HepG2 (cell line): ENCODE results near the gene EFNA3. TPM values are rescaled to one million over a fixed set of nuclear protein-coding genes. Genes with fewer than 3 reads are reported as not detected.

Source experiments
- ELF1 ChIP-seq: sonication (generic); formaldehyde crosslinking; IDR thresholded peaks from 2 replicates; pipeline ENCODE4 v1.4.0; 2020; ENCODE audit warnings: missing genetic modification reagents
- ESRRA ChIP-seq: sonication (generic); formaldehyde crosslinking; IDR thresholded peaks from 2 replicates; pipeline ENCODE4 v1.5.1; 2020; ENCODE audit warnings: mild to moderate bottlenecking, low read depth, missing genetic modification reagents
- FOXK1 ChIP-seq: sonication (generic); formaldehyde crosslinking; IDR thresholded peaks from 2 replicates; pipeline ENCODE4 v1.4.0; 2020; ENCODE audit warnings: low read depth, missing genetic modification reagents, borderline replicate concordance
- FOXK2 ChIP-seq: fragments of 450-650 bp; IDR thresholded peaks from 2 replicates; pipeline ENCODE4 v1.6.1; 2016
- GZF1 ChIP-seq: sonication (generic); formaldehyde crosslinking; IDR thresholded peaks from 2 replicates; pipeline ENCODE4 v1.5.1; 2020; ENCODE audit warnings: mild to moderate bottlenecking, missing genetic modification reagents
- MTA1 ChIP-seq: sonication (generic); formaldehyde crosslinking; IDR thresholded peaks from 2 replicates; pipeline ENCODE4 v1.4.0; 2020; ENCODE audit warnings: missing genetic modification reagents, mild to moderate bottlenecking, borderline replicate concordance
- PLRG1 ChIP-seq: fragments of 450-650 bp; conservative IDR thresholded peaks from 2 replicates; pipeline ENCODE4 v1.6.1; 2016
- PRDM10 ChIP-seq: sonication (generic); formaldehyde crosslinking; IDR thresholded peaks from 2 replicates; pipeline ENCODE4 v1.4.0; 2020; ENCODE audit warnings: low read depth, missing genetic modification reagents
- SIN3A ChIP-seq: IDR thresholded peaks from 2 replicates; pipeline ENCODE4 v1.6.1; 2011; ENCODE audit warnings: low read depth, mild to moderate bottlenecking, control low read depth, low read length, borderline replicate concordance
- ZFP82 ChIP-seq: sonication (generic); formaldehyde crosslinking; IDR thresholded peaks from 2 replicates; pipeline ENCODE4 v1.5.1; 2020; ENCODE audit warnings: mild to moderate bottlenecking, missing genetic modification reagents, borderline replicate concordance
- ZNF577 ChIP-seq: sonication (generic); formaldehyde crosslinking; IDR thresholded peaks from 2 replicates; pipeline ENCODE4 v1.4.0; 2020; ENCODE audit warnings: mild to moderate bottlenecking, low read depth, missing genetic modification reagents, borderline replicate concordance
- ZNF678 ChIP-seq: sonication (generic); formaldehyde crosslinking; IDR thresholded peaks from 2 replicates; pipeline ENCODE4 v1.4.0; 2020; ENCODE audit warnings: mild to moderate bottlenecking, missing genetic modification reagents
- ZSCAN30 ChIP-seq: sonication (generic); formaldehyde crosslinking; IDR thresholded peaks from 2 replicates; pipeline ENCODE4 v1.5.0; 2020; ENCODE audit warnings: mild to moderate bottlenecking, missing genetic modification reagents
- polyA plus RNA-seq, 8 experiments: library from polyadenylated mRNA; depleted of rRNA in 3 of 8; stranded (reverse) in 7 of 8; unstranded in 1 of 8; fragments of >200 nt; fragmentation: Illumina TruSeq in 4 of 8; extraction: Trizol in 4 of 8; gene quantifications; 2 replicates each; pipeline versions ENCODE4 v1.2.1 to v1.2.3, GENCODE V29; 2011 to 2016; ENCODE audit warnings: low read depth in 4 of 8, missing spikeins in 1 of 8, mixed read lengths in 1 of 8; ENCODE audit not compliant: insufficient read depth in 1 of 8
- total RNA-seq, 5 experiments: library from RNA; depleted of rRNA; stranded (reverse); fragments of >200 nt; fragmentation: Illumina TruSeq; extraction: Trizol; gene quantifications; 2 replicates each; pipeline ENCODE4 v1.2.3, GENCODE V29; 2016; ENCODE audit warnings: low read depth in 1 of 5
- TF ChIP-seq, protein P1 (sequence below): fragments of 450-650 bp; IDR thresholded peaks from 2 replicates; pipeline ENCODE4 v1.6.1; 2017
- TF ChIP-seq, protein P2 (sequence below): sonication (generic); formaldehyde crosslinking; IDR thresholded peaks from 2 replicates; pipeline ENCODE4 v1.4.0; 2020; ENCODE audit warnings: missing genetic modification reagents
- TF ChIP-seq, protein P3 (sequence below): sonication (generic); formaldehyde crosslinking; IDR thresholded peaks from 2 replicates; pipeline ENCODE4 v1.4.0; 2020; ENCODE audit warnings: missing genetic modification reagents, borderline replicate concordance

Gene EFNA3
- total and polyA plus RNA-seq, 2 of the 13 experiments (the other 11 are each of a cell fraction or from before 2014, with no cell fraction given): 1.0 to 5.7 TPM

- TF ChIP-seq, protein P1, sequence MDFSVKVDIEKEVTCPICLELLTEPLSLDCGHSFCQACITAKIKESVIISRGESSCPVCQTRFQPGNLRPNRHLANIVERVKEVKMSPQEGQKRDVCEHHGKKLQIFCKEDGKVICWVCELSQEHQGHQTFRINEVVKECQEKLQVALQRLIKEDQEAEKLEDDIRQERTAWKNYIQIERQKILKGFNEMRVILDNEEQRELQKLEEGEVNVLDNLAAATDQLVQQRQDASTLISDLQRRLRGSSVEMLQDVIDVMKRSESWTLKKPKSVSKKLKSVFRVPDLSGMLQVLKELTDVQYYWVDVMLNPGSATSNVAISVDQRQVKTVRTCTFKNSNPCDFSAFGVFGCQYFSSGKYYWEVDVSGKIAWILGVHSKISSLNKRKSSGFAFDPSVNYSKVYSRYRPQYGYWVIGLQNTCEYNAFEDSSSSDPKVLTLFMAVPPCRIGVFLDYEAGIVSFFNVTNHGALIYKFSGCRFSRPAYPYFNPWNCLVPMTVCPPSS: no peak
- TF ChIP-seq ESRRA (CRISPR knock-in tag) (peak; percentile 12; the same call in 1 of the 2 replicates), ZSCAN30 (CRISPR knock-in tag) (0 out of 2 replicates have a peak, but pooled peaks have one; percentile 60), SIN3A (peak; percentile 63; the same call in 1 of the 2 replicates), ELF1 (CRISPR knock-in tag) (peak; percentile 53), ZNF577 (no peak), ZNF678 (CRISPR knock-in tag) (peak; percentile 59; the same call in 1 of the 2 replicates), MTA1 (CRISPR knock-in tag) (peak; percentile 79; the same call in 1 of the 2 replicates), ZFP82 (CRISPR knock-in tag) (no peak), GZF1 (CRISPR knock-in tag) (no peak), PRDM10 (CRISPR knock-in tag) (no peak), FOXK2 (no peak), PLRG1 (no peak), FOXK1 (CRISPR knock-in tag) (no peak)
- TF ChIP-seq, protein P2, sequence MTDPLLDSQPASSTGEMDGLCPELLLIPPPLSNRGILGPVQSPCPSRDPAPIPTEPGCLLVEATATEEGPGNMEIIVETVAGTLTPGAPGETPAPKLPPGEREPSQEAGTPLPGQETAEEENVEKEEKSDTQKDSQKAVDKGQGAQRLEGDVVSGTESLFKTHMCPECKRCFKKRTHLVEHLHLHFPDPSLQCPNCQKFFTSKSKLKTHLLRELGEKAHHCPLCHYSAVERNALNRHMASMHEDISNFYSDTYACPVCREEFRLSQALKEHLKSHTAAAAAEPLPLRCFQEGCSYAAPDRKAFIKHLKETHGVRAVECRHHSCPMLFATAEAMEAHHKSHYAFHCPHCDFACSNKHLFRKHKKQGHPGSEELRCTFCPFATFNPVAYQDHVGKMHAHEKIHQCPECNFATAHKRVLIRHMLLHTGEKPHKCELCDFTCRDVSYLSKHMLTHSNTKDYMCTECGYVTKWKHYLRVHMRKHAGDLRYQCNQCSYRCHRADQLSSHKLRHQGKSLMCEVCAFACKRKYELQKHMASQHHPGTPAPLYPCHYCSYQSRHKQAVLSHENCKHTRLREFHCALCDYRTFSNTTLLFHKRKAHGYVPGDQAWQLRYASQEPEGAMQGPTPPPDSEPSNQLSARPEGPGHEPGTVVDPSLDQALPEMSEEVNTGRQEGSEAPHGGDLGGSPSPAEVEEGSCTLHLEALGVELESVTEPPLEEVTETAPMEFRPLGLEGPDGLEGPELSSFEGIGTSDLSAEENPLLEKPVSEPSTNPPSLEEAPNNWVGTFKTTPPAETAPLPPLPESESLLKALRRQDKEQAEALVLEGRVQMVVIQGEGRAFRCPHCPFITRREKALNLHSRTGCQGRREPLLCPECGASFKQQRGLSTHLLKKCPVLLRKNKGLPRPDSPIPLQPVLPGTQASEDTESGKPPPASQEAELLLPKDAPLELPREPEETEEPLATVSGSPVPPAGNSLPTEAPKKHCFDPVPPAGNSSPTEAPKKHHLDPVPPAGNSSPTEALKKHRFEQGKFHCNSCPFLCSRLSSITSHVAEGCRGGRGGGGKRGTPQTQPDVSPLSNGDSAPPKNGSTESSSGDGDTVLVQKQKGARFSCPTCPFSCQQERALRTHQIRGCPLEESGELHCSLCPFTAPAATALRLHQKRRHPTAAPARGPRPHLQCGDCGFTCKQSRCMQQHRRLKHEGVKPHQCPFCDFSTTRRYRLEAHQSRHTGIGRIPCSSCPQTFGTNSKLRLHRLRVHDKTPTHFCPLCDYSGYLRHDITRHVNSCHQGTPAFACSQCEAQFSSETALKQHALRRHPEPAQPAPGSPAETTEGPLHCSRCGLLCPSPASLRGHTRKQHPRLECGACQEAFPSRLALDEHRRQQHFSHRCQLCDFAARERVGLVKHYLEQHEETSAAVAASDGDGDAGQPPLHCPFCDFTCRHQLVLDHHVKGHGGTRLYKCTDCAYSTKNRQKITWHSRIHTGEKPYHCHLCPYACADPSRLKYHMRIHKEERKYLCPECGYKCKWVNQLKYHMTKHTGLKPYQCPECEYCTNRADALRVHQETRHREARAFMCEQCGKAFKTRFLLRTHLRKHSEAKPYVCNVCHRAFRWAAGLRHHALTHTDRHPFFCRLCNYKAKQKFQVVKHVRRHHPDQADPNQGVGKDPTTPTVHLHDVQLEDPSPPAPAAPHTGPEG (CRISPR knock-in tag): no peak
- TF ChIP-seq, protein P3, sequence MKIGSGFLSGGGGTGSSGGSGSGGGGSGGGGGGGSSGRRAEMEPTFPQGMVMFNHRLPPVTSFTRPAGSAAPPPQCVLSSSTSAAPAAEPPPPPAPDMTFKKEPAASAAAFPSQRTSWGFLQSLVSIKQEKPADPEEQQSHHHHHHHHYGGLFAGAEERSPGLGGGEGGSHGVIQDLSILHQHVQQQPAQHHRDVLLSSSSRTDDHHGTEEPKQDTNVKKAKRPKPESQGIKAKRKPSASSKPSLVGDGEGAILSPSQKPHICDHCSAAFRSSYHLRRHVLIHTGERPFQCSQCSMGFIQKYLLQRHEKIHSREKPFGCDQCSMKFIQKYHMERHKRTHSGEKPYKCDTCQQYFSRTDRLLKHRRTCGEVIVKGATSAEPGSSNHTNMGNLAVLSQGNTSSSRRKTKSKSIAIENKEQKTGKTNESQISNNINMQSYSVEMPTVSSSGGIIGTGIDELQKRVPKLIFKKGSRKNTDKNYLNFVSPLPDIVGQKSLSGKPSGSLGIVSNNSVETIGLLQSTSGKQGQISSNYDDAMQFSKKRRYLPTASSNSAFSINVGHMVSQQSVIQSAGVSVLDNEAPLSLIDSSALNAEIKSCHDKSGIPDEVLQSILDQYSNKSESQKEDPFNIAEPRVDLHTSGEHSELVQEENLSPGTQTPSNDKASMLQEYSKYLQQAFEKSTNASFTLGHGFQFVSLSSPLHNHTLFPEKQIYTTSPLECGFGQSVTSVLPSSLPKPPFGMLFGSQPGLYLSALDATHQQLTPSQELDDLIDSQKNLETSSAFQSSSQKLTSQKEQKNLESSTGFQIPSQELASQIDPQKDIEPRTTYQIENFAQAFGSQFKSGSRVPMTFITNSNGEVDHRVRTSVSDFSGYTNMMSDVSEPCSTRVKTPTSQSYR (CRISPR knock-in tag): no peak
Observed at GRCh38 chr1:155135415-155136028, 56.9 kb downstream of the EFNA3 start, which contains the start of gene SLC50A1 (continued).
